GM19099 (cell line): ENCODE results near the gene PSMD3.

Experiments used
- POLR2A ChIP-seq: IDR thresholded peaks from 3 replicates; pipeline ENCODE4 v1.6.1; 2011; ENCODE audit warnings: low read depth; ENCODE audit not compliant: insufficient read length; ENCODE audit errors: extremely low read depth

PSMD3 gene

DNA sequence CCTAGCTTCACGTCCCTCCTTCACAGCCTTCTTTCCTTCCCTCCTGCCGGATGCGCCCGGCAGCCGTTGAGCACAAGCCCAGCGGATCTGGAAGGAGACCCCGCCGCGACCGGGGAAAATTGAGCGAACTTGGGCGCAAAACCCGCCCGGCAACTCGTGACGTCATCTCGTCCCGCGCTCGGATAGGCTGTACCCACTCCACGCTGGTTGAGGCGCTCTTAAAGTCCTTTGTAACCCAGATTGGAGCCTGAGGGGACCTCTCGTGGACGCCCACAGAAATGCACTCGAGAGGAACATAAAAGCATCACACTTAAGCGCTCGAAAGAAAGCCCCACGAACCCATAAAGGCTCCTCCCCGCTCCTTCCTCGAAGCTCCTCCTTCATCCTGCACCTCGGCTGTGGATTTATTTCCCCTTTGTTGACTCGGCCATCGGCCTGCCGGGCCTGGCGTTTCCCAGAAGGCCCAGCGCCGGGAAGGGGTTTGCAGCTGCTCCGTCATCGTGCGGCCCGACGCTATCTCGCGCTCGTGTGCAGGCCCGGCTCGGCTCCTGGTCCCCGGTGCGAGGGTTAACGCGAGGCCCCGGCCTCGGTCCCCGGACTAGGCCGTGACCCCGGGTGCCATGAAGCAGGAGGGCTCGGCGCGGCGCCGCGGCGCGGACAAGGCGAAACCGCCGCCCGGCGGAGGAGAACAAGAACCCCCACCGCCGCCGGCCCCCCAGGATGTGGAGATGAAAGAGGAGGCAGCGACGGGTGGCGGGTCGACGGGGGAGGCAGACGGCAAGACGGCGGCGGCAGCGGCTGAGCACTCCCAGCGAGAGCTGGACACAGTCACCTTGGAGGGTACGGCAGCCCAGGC is at the start of gene PSMD3:
Gene PSMD3 (plus strand): TSS at position 457 of the 856 bp plus-strand sequence. CDS start 164 bp downstream, at position 621.
- peak; percentile 78 for TF ChIP-seq POLR2A

DNA sequence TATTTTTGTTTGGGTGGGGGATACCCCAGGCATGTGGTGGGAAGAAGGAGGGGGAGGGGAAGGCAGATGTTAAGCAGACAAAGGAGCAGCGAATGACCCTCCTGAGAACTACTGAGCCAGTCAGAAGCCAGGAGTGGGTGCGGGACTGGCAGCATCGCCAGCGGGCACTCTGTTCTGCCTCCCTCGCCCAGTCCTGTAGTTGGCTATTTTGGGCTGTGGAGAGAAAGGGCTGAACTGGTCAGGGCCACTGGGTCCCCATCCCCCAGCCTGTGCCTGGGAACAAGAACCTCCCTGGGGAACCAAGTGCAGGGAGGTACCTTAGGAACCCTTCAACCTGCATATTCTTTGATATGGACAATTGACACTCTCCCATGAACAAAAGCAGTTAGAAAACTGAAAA is 46.7 kb upstream of the PSMD3 start:
- TF ChIP-seq POLR2A: no peak

GRCh38 chr17:39934324-39934723 is 46.3 kb upstream of the PSMD3 start:
- no peak for TF ChIP-seq POLR2A

GRCh38 chr17:39935909-39936308 is 44.7 kb upstream of the PSMD3 start:
- TF ChIP-seq POLR2A: no peak

DNA sequence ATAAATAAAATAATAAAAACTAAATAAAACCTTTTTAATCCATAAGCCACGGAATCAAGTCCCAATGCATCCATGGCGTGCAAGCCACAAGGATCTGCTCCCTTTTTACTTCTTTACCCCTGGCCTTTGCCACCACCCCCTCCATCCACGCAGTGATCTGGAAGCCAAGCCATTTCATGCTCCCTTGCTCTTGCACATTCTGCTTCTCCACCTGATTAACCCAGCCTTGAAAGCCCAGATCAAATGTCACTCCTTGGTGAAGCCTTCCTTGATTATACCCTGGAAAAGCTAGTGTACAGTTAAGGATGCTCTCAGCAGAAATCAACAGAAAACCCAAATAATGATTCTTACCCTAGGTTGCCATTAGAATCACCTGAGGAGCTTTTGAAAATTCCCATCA is 43.2 kb upstream of the PSMD3 start:
- TF ChIP-seq POLR2A: no peak

DNA sequence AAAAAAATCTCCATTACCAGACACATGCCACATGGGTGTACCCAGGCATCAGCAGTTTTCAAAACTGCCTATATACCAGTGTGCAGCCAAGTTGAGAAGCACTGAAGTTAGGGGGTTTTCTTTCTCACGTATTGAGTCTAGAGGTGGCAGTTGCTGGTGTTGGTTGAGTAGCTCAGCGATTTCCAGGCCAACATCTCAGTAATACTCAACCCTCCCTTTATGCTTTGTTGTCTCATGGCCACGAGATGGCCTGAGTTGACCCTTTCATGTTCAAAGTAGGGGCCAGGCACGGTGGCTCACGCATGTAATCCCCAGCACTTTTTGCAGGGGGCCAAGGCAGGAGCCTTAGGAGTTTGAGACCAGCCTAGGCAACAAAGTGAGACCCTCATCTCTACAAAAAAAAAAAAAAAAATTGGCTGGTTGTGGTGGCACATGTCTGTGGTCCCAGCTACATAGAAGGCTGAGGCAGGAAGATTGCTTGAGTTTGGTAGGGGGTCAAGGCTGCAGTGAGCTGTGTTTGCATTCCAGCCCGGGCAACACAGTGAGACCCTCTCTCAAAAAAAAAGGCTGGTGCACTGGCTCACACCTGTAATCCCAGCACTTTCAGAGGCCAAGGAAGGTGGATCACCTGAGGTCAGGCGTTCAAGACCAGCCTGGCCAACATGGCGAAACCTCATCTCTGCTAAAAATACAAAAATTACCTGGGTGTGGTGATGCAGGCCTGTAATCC is 42.3 kb upstream of the PSMD3 start:
- TF ChIP-seq POLR2A: no peak

DNA sequence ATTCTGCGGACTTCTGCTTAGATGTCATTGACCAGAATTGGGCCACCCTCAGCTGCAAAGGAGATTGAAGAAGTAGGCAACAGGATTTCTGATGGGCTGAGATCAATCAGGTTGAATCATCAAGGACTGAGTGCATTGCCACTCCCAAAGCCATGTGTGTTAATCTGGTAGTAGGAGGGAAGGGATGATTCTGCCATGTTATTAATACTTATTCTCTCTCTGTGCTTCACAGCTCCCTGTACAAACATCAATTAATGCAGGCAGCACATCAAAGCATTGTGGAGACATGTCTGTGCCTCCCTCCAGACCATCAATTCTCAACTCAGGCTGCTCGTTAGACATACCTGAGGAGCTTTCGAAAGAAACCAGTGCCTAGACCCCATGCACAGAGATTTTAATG is 41.5 kb upstream of the PSMD3 start:
- no peak for TF ChIP-seq POLR2A

DNA sequence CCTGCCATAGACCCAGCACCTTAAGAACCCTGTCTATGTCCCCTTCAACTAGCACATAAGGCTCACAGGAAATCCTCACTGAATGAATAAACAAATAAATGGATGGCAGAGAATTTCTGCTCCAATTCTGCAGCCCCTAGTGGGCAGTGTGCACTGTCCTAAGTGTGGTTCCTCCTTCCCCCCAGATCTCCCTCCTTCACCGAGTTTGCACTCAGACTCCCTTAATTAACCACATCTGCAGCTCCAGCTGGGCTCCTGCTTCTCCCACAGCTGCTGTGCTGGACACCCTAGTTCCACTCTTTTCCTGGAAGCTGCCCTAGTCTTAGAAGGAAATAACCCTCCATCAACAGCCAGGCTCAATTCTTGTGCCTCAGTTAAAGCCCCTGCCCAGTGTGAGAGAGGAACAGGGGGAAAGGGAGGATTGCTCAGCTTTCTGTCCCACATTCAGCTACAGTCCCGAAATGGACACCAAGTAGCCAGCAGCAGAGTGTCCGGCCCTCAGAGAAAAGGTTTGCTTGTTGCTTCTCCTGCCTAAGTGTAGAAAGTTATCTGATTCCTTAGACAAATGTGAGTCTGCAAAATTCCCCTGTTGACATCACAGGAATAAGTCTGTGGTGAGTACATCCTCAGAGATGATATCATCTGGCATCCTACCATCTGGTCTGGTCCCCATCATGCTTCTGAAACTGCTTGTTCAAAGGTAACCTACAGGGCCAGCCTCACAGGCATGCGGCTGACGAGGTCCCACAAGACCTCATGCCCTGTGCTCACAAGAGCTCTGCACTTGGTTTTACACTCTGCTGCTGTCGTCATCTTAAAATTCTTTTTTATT is 40.8 kb upstream of the PSMD3 start:
- TF ChIP-seq POLR2A: no peak

GRCh38 chr17:39943702-39944392 is 36.8 kb upstream of the PSMD3 start:
- TF ChIP-seq POLR2A: no peak

GRCh38 chr17:39944393-39944711 is 36.3 kb upstream of the PSMD3 start:
- no peak for TF ChIP-seq POLR2A

GRCh38 chr17:39946551-39947330 is 33.9 kb upstream of the PSMD3 start:
- no peak for TF ChIP-seq POLR2A

- no peak for TF ChIP-seq POLR2A
These were observed 31.6 kb upstream of the PSMD3 start for GRCh38 chr17:39949028-39949427.

DNA sequence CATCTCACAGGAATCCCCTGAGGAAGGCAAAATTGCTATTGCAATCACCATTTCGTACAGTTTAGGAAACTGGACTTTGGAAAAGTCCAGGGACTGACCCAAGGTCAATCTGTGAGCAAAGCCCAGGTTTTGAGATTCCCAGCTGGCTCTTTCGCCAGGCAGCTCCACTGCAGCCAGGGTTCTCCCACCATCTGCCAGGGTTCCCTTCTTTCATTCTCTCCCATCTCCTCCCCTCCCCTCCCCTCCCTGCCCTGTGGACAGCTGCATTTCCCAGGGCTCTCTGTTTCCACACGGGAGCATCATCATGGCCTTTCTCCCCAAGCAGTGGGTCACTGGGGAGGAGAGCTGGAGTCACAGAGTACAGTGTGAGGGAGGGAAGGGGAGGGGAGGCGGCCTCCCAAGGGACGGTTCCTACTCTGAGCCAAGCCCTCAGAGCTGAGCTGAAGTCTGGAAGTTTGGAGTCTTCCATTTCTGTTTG is 29.7 kb upstream of the PSMD3 start:
- TF ChIP-seq POLR2A: no peak
